Mesothelial cell of epicardium (in vitro differentiated cells): ENCODE data around the gene DTNA. TPM values are rescaled to one million over a fixed set of nuclear protein-coding genes. Genes with fewer than 3 reads are reported as not detected.

Source experiments
- DNase-seq, 2 experiments: peaks; one replicate each; pipeline ENCODE4 v3.0.0; 2021; ENCODE audit warnings: low spot score in 2 of 2; ENCODE audit not compliant: unreplicated experiment in 2 of 2
- H3K27ac Mint-ChIP-seq: 2 replicates; pipeline ENCODE4 v1.8.0; 2021; ENCODE audit warnings: mixed read lengths
- H3K27me3 Mint-ChIP-seq: 2 replicates; pipeline ENCODE4 v1.8.0; 2021; ENCODE audit warnings: low read depth, mixed read lengths
- H3K36me3 Mint-ChIP-seq: 2 replicates; pipeline ENCODE4 v1.8.0; 2021; ENCODE audit warnings: mixed read lengths
- H3K4me1 Mint-ChIP-seq: 2 replicates; pipeline ENCODE4 v1.8.0; 2021; ENCODE audit warnings: mixed read lengths
- H3K4me3 Mint-ChIP-seq: 2 replicates; pipeline ENCODE4 v1.8.0; 2021; ENCODE audit warnings: mild to moderate bottlenecking, moderate library complexity, mixed read lengths
- H3K9me3 Mint-ChIP-seq: 2 replicates; pipeline ENCODE4 v1.8.0; 2021; ENCODE audit warnings: mixed read lengths
- total RNA-seq: library from RNA; stranded (reverse); gene quantifications from 3 replicates; pipeline ENCODE4 v1.2.1, GENCODE V29; 2021
- TF ChIP-seq, protein P1 (sequence below): fragments of 200-600 bp; sonication (generic); IDR thresholded peaks from one replicate; pipeline ENCODE4 v1.5.0; 2021; ENCODE audit warnings: antibody characterized with exemption; ENCODE audit not compliant: unreplicated experiment

DTNA gene
- total RNA-seq, 1 donor from 2014 or later, result 10.1 TPM

DNA sequence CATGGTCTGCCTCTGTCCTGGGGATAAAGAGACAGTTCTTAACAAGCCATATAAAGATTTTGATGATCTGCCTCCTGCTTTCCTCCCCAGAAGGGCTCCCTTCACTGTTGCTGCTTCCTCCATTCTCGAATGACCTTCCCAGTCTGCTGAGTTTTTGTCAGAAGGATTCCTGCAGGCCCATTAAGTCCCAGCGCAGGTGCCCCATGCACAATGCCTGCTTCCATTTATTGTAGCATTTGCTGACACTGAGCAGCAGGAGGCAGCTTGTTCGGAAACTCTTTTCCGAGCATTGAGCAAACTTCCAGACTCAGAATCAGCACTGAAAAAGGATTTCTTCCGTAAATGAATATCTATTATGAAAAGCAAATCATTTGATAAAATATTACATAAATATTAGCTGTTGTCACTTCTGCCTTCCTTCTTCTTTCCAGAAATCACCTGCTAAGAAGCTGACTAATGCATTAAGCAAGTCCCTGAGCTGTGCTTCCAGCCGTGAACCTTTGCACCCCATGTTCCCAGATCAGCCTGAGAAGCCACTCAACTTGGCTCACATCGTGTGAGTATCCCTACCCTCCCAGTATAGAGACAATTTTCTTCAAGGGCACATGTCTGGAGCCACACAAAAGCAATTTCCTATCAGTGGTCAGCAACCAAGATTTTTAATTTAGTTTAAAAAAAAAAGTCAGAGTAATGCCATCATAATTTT is 110.4 kb downstream of the DTNA start:
- TF ChIP-seq, protein P1, sequence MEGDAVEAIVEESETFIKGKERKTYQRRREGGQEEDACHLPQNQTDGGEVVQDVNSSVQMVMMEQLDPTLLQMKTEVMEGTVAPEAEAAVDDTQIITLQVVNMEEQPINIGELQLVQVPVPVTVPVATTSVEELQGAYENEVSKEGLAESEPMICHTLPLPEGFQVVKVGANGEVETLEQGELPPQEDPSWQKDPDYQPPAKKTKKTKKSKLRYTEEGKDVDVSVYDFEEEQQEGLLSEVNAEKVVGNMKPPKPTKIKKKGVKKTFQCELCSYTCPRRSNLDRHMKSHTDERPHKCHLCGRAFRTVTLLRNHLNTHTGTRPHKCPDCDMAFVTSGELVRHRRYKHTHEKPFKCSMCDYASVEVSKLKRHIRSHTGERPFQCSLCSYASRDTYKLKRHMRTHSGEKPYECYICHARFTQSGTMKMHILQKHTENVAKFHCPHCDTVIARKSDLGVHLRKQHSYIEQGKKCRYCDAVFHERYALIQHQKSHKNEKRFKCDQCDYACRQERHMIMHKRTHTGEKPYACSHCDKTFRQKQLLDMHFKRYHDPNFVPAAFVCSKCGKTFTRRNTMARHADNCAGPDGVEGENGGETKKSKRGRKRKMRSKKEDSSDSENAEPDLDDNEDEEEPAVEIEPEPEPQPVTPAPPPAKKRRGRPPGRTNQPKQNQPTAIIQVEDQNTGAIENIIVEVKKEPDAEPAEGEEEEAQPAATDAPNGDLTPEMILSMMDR, result no peak
- Mint-ChIP-seq H3K4me3 (no peak overlapping the region), H3K4me1 (no peaks in the 10 kb centered on the region), H3K27me3 (no peaks in the 10 kb centered on the region), H3K36me3 (no peaks in the 10 kb centered on the region), H3K27ac (no peak overlapping the region), H3K9me3 (peaks cover 6% of the 10 kb centered on the region)
- DNase-seq, result no peak

DNA sequence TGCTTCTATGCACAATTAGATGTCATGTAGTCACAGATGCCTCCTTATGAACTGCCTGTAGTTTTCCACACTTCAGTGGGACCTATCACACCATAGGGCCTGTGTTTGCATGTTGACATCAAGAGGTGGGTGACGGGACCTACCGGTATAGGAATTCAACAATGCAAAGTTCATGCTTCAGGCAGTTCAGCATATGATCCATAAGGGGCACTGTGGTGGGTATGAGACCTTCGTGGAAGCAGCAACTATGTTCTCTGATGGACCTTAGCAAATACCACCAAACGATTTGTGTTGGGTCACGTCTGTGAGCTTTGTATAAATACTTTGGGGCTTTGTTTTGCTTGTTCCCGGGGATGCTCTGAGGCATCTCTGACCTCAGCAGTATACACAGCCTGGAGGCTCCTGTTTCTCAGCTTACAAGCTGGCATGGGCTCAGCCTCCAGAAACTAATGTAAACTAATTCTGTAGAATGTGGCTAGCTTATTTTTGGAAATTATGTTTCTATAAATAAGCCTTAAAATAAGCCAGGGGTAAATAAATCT is 111.6 kb downstream of the DTNA start:
- Mint-ChIP-seq H3K27ac (no peak overlapping the region), H3K4me3 (no peak overlapping the region), H3K9me3 (peaks cover 6% of the 10 kb centered on the region), H3K36me3 (no peaks in the 10 kb centered on the region), H3K4me1 (no peaks in the 10 kb centered on the region), H3K27me3 (no peaks in the 10 kb centered on the region)
- TF ChIP-seq, protein P1, result no peak
- no peak for DNase-seq

DNA sequence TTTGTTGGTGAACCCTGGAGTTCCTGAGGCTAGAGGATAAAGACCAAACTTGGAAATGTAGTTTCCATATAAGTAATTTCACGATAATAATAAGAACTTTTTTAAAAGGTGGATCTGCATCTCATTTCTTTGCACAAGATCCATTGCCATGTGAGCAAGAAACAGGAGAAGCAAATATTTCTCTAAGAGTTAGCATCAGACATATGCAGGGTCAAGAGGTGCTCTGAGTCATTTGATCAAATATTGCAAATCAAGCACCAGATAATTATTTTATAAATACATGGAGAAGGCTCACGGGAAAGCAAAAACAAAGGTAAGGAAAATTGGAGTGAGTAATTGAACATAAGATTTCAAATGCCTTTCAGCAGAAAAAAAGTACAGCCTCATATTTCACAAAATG is 118.0 kb downstream of the DTNA start:
- Mint-ChIP-seq H3K27ac (no peak overlapping the region), H3K4me3 (no peak overlapping the region), H3K4me1 (peaks cover 14% of the 10 kb centered on the region), H3K27me3 (no peaks in the 10 kb centered on the region), H3K9me3 (peaks cover 6% of the 10 kb centered on the region), H3K36me3 (no peaks in the 10 kb centered on the region)
- TF ChIP-seq, protein P1, result no peak
- DNase-seq, result no peak

DNA sequence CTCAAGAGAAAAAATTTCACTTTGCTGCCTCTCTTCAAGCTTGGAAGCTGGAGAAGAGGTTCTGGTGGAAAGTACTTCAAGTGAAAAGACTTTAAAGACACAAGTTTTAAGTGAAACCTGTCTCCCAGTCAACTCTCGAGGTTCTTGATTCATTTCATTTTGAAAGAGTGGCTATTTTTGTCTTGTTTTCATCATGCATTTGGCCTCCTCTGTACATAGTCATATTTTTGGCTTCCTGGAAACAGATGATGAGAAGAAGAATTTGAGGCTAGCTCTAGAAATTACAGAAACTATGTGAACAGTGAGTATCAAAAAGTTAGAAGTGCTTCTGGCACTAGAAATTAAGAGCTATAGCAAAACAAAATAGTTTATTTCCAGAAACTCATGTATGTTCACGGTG is 124.8 kb downstream of the DTNA start:
- Mint-ChIP-seq H3K36me3 (peaks cover 2% of the 10 kb centered on the region), H3K27me3 (no peaks in the 10 kb centered on the region), H3K4me3 (no peak overlapping the region), H3K27ac (no peak overlapping the region), H3K9me3 (no peaks in the 10 kb centered on the region), H3K4me1 (peaks cover 12% of the 10 kb centered on the region)
- DNase-seq, result no peak
- TF ChIP-seq, protein P1, result no peak

DNA sequence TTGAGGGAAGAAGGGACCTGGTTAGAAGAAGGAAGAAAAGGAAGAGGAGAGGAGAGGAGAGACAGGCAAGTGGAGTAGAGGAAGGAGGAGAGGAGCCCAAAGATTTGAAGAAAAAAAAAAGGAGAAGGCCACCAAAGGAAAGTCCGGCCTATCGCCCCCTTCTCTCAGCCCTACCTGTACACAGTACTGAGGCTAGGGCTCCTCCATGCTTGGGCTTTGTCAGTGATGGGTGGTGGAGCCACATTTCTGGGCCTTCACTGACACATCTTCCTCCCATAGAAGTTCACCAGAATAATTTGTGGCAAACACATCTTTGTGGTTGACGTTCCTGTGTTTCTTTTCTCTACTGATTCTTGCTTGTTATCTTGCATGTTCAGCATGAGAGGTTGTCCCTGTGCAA is 125.4 kb downstream of the DTNA start:
- no peaks in the 10 kb centered on the region for H3K9me3 Mint-ChIP-seq
- TF ChIP-seq, protein P1, result no peak
- DNase-seq, result no peak
- no peak overlapping the region for H3K4me3 Mint-ChIP-seq
- no peak overlapping the region for H3K27ac Mint-ChIP-seq
- H3K36me3 Mint-ChIP-seq, result peaks cover 2% of the 10 kb centered on the region
- H3K27me3 Mint-ChIP-seq, result no peaks in the 10 kb centered on the region
- H3K4me1 Mint-ChIP-seq, result peaks cover 11% of the 10 kb centered on the region
